Kidney (tissue), 14 donors: ENCODE measurements around the gene KIF5C. TPM values are rescaled to one million over a fixed set of nuclear protein-coding genes. Genes with fewer than 3 reads are reported as not detected.

Experiments
- DNase-seq, 5 donors: peaks; one replicate each; pipeline ENCODE4 v3.0.0-alpha.2; 2013 to 2020
- FAIRE-seq: peaks from 2 replicates; lab custom pipeline; 2012; peaks lifted over from hg19 to GRCh38; lab: Jason Lieb, UNC
- H3K27ac ChIP-seq, 2 donors: one replicate each; pipeline ENCODE4 v1.7.0; 2013; ENCODE audit warnings: low read depth in 2 of 2, low read length in 2 of 2, inconsistent platforms in 1 of 2
- H3K27me3 ChIP-seq: one replicate; pipeline ENCODE4 v1.7.1; 2013; ENCODE audit warnings: low read length, inconsistent platforms; ENCODE audit not compliant: control insufficient read depth, insufficient read depth
- H3K36me3 ChIP-seq, 3 donors: one replicate each; pipeline versions ENCODE4 v1.7.0 to v1.7.1; 2013; ENCODE audit warnings: low read length in 3 of 3, control low read depth in 1 of 3, inconsistent platforms in 1 of 3; ENCODE audit not compliant: insufficient read depth in 3 of 3, control insufficient read depth in 2 of 3
- H3K4me1 ChIP-seq, 3 donors: one replicate each; pipeline versions ENCODE4 v1.7.0 to v1.7.1; 2013; ENCODE audit warnings: low read length in 3 of 3, inconsistent platforms in 1 of 3, low read depth in 1 of 3; ENCODE audit not compliant: control insufficient read depth in 2 of 3, insufficient read depth in 2 of 3
- H3K4me3 ChIP-seq, 3 donors: one replicate each; pipeline versions ENCODE4 v1.7.0 to v1.8.1; 2013; ENCODE audit warnings: low read length in 3 of 3, control low read depth in 1 of 3, inconsistent platforms in 1 of 3
- H3K9ac ChIP-seq, 3 donors: one replicate each; pipeline versions ENCODE4 v1.7.0 to v1.7.1; 2013; ENCODE audit warnings: low read length in 3 of 3, control low read depth in 1 of 3, inconsistent platforms in 1 of 3
- H3K9me3 ChIP-seq, 3 donors: one replicate each; pipeline versions ENCODE4 v1.7.0 to v1.7.1; 2013; ENCODE audit warnings: low read length in 3 of 3, control low read depth in 1 of 3, inconsistent platforms in 1 of 3; ENCODE audit not compliant: control insufficient read depth in 2 of 3, insufficient read depth in 1 of 3
- intact Hi-C: fragments of 100-400 bp; cut with DNase I; formaldehyde crosslinking; loops from one replicate; pipeline ENCODE4 v1.11.1; 2022
- polyA plus RNA-seq: library from polyadenylated mRNA; stranded (reverse); fragments of 350-450 nt; fragmentation: Illumina TruSeq; extraction: RNeasy Lipid Tissue Mini Kit (QIAGEN cat#74804); gene quantifications from one replicate; pipeline ENCODE4 v1.2.3, GENCODE V29; 2014; ENCODE audit warnings: low read depth, low replicate concordance; ENCODE audit not compliant: insufficient read depth
- total RNA-seq: library from RNA; stranded (reverse); fragmentation: NEBNext Ultra II Directional; extraction: Animal tissue kit (Norgen Biotek cat#: 25700); gene quantifications from one replicate; pipeline ENCODE4 v1.2.1, GENCODE V29; 2021
- TF ChIP-seq, protein P1 (sequence below): IDR thresholded peaks from 3 replicates; pipeline ENCODE4 v1.5.1; 2012; ENCODE audit warnings: mild to moderate bottlenecking, moderate library complexity, borderline replicate concordance; ENCODE audit not compliant: insufficient read depth; ENCODE audit errors: extremely low read depth
- donor health status: control.
- donor health status: control.
- donor health status: control.
- donor health status: control.
- donor health status: control.
- donor health status: DM: yes; HTN: yes; CAD: no.
- donor health status: Normal renal cell carcinoma (clear cell type).

The KIF5C gene
- total and polyA plus RNA-seq, 2 donors from 2014 or later: 1.0 to 3.6 TPM

GRCh38 chr2:148865512-148865911, 9.5 kb upstream of the KIF5C start:
- no peaks in the 10 kb centered on the region for H3K36me3 ChIP-seq
- intact Hi-C loops: no loop called here
- DNase-seq: no peak
- no peak overlapping the region for H3K9ac ChIP-seq
- no peak overlapping the region for H3K27ac ChIP-seq
- TF ChIP-seq, protein P1, sequence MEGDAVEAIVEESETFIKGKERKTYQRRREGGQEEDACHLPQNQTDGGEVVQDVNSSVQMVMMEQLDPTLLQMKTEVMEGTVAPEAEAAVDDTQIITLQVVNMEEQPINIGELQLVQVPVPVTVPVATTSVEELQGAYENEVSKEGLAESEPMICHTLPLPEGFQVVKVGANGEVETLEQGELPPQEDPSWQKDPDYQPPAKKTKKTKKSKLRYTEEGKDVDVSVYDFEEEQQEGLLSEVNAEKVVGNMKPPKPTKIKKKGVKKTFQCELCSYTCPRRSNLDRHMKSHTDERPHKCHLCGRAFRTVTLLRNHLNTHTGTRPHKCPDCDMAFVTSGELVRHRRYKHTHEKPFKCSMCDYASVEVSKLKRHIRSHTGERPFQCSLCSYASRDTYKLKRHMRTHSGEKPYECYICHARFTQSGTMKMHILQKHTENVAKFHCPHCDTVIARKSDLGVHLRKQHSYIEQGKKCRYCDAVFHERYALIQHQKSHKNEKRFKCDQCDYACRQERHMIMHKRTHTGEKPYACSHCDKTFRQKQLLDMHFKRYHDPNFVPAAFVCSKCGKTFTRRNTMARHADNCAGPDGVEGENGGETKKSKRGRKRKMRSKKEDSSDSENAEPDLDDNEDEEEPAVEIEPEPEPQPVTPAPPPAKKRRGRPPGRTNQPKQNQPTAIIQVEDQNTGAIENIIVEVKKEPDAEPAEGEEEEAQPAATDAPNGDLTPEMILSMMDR: no peak
- H3K4me3 ChIP-seq: no peak overlapping the region
- no peaks in the 10 kb centered on the region for H3K4me1 ChIP-seq
- no peaks in the 10 kb centered on the region for H3K9me3 ChIP-seq
- no peak for FAIRE-seq
- H3K27me3 ChIP-seq: no peaks in the 10 kb centered on the region

DNA sequence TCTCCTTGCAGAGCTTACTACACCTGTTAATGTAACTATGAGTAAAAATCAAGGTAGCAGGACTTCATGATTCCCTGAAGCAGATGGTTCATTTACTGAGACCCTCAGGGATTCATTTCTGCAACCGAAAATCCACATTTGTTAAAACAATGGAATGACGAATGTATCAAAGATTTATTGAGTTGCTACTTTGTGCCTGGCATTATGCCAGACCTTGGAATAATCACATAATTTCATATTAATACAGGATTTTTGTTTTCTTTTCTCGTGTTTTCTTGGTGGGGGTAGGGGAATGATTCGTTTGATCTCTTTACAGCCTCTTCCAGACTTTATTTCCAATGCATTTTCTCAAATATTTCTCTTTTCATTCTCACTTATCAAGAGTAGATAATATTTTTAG, 8.9 kb upstream of the KIF5C start:
- Histone ChIP-seq H3K36me3 (no peaks in the 10 kb centered on the region), H3K27me3 (no peaks in the 10 kb centered on the region), H3K4me1 (no peaks in the 10 kb centered on the region), H3K9ac (no peak overlapping the region), H3K27ac (no peak overlapping the region), H3K9me3 (no peaks in the 10 kb centered on the region), H3K4me3 (no peak overlapping the region)
- FAIRE-seq (no peak), DNase-seq (no peak)
- intact Hi-C loops: no loop called here
- TF ChIP-seq, protein P1: no peak

GRCh38 chr2:148867079-148867769, 7.8 kb upstream of the KIF5C start:
- intact Hi-C loops: no loop called here
- no peak for DNase-seq
- no peak for FAIRE-seq
- Histone ChIP-seq H3K4me1 (no peaks in the 10 kb centered on the region), H3K36me3 (no peaks in the 10 kb centered on the region), H3K9me3 (no peaks in the 10 kb centered on the region), H3K27me3 (no peaks in the 10 kb centered on the region), H3K9ac (no peak overlapping the region), H3K27ac (no peak overlapping the region), H3K4me3 (no peak overlapping the region)
- TF ChIP-seq, protein P1: no peak
